ENCODE data around the gene CSNK2B.
A peak's percentile ranks its signal among the peaks of the same experiment; 100 is the strongest.

CSNK2B gene

GRCh38 chr6:31662124-31662723 is 3.7 kb upstream of the CSNK2B start:
- no peak for DNase-seq

GRCh38 chr6:31663126-31663960 is 2.5 kb upstream of the CSNK2B start:
- DNase-seq, result no peak

- DNase-seq, result no peak
These were observed 1.7 kb upstream of the CSNK2B start for GRCh38 chr6:31663961-31664789.

- DNase-seq, result peak; percentile 89
These were observed 935 bp upstream of the CSNK2B start, which contains the start of gene GPANK1 for GRCh38 chr6:31664790-31665500. GPANK1 (minus strand) TSS chr6:31664997; CDS start chr6:31664478, 519 bp downstream.

GRCh38 chr6:31666337-31666965 is 571 bp downstream of the CSNK2B start:
- DNase-seq, result no peak

GRCh38 chr6:31669676-31670075 is 3.8 kb downstream of the CSNK2B start, which contains the start of gene LY6G5B:
LY6G5B (plus strand) TSS chr6:31669976; CDS start chr6:31670951, 975 bp downstream.
- DNase-seq, result no peak

GRCh38 chr6:31676322-31676903 is 10.5 kb downstream of the CSNK2B start:
- no peak for DNase-seq

GRCh38 chr6:31676904-31677303 is 11.0 kb downstream of the CSNK2B start:
- DNase-seq, result no peak

GRCh38 chr6:31677955-31678354 is 12.1 kb downstream of the CSNK2B start:
- DNase-seq, result no peak

- DNase-seq, result peak; percentile 87
These were observed 14.6 kb downstream of the CSNK2B start, which contains the start of gene LY6G5C for GRCh38 chr6:31680226-31681134. LY6G5C (minus strand) TSS chr6:31681067; CDS start chr6:31680373, 694 bp downstream.

GRCh38 chr6:31681135-31681671 is 15.3 kb downstream of the CSNK2B start:
- peak; percentile 54 for DNase-seq

- DNase-seq, result no peak
These were observed 17.7 kb downstream of the CSNK2B start for GRCh38 chr6:31683591-31683990.

GRCh38 chr6:31686483-31686882 is 20.6 kb downstream of the CSNK2B start:
- no peak for DNase-seq

- DNase-seq, result no peak
These were observed 21.4 kb downstream of the CSNK2B start for GRCh38 chr6:31687321-31687720.

- no peak for DNase-seq
These were observed 22.2 kb downstream of the CSNK2B start for GRCh38 chr6:31687860-31688693.

- DNase-seq, result no peak
These were observed 23.6 kb downstream of the CSNK2B start for GRCh38 chr6:31689249-31690110.

GRCh38 chr6:31690231-31691077 is 24.6 kb downstream of the CSNK2B start:
- DNase-seq, result no peak
